H1 (cell line): Measurements from ENCODE around the gene VIPR1. TPM values are rescaled to one million over a fixed set of nuclear protein-coding genes. Genes with fewer than 3 reads are reported as not detected.

Experiments
- RAD21 ChIP-seq, 2 experiments: IDR thresholded peaks in 1 of 2; conservative IDR thresholded peaks in 1 of 2; 2 replicates each; pipeline ENCODE4 v1.6.1; 2011; ENCODE audit warnings: low read depth in 2 of 2, low read length in 2 of 2, improper control_type of control experiment in 1 of 2, inconsistent platforms in 1 of 2, mild to moderate bottlenecking in 1 of 2, moderate library complexity in 1 of 2
- polyA plus RNA-seq, 7 experiments: library from polyadenylated mRNA; depleted of rRNA in 3 of 7; stranded (reverse) in 5 of 7; unstranded in 2 of 7; fragments of >200 nt in 5 of 7; fragments of 200-250 nt in 2 of 7; gene quantifications; 1 replicate in 5 of 7; 2 replicates in 1 of 7; 4 replicates in 1 of 7; pipeline versions ENCODE4 v1.2.1 to v1.2.3, GENCODE V29; 2011 to 2013; ENCODE audit warnings: missing spikeins in 2 of 7, mixed read lengths in 2 of 7
- total RNA-seq: library from RNA; stranded (reverse); fragmentation: NEBNext Ultra II Directional; extraction: Animal tissue kit (Norgen Biotek cat#: 25700); gene quantifications from 2 replicates; pipeline ENCODE4 v1.2.1, GENCODE V29; 2021
- TF ChIP-seq, protein P1 (sequence below), 3 experiments: IDR thresholded peaks; 1 replicate in 2 of 3; 2 replicates in 1 of 3; pipeline versions ENCODE4 v1.5.1 to v1.6.1; 2011; ENCODE audit warnings: low read length in 3 of 3, mild to moderate bottlenecking in 3 of 3, inconsistent platforms in 2 of 3, low read depth in 1 of 3, moderate library complexity in 1 of 3; ENCODE audit not compliant: insufficient read depth in 1 of 3; ENCODE audit errors: control extremely low read depth in 1 of 3

VIPR1 gene
- total and polyA plus RNA-seq, 2 of the 8 experiments (the other 6 are each of a cell fraction or from before 2014, with no cell fraction given) = 7.8 to 10.1 TPM

DNA sequence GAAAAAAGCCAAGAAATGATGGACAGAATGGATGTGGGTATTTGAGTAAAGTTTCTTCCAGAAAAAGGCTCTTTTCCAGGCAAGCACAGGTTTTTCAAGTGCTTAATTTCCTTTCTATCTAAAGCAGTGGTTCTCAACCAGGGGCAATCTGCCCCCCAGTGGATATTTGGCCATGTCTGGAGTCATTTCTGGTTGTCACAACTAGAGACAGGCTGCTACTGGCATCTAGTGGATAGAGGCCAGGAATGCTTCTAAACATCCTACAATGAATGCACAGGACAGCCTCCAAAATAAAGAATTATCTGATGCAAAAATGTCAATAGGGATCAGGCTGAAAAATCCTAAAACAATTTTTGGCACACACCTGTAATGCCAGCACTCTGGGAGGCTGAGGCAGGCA is 55.4 kb downstream of the VIPR1 start (continued):
- TF ChIP-seq RAD21 (IDR thresholded peaks at IDR 0.05 in 1 of 2, conservative IDR thresholded peaks at IDR 0.05 in 1 of 2; ENCODE audit: low read depth in 2 of 2, low read length in 2 of 2) = peak in 1 of 2 experiments; percentile 32; a peak in 2 of 4 replicates
- TF ChIP-seq, protein P1, sequence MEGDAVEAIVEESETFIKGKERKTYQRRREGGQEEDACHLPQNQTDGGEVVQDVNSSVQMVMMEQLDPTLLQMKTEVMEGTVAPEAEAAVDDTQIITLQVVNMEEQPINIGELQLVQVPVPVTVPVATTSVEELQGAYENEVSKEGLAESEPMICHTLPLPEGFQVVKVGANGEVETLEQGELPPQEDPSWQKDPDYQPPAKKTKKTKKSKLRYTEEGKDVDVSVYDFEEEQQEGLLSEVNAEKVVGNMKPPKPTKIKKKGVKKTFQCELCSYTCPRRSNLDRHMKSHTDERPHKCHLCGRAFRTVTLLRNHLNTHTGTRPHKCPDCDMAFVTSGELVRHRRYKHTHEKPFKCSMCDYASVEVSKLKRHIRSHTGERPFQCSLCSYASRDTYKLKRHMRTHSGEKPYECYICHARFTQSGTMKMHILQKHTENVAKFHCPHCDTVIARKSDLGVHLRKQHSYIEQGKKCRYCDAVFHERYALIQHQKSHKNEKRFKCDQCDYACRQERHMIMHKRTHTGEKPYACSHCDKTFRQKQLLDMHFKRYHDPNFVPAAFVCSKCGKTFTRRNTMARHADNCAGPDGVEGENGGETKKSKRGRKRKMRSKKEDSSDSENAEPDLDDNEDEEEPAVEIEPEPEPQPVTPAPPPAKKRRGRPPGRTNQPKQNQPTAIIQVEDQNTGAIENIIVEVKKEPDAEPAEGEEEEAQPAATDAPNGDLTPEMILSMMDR (IDR thresholded peaks at IDR 0.05; ENCODE audit: control extremely low read depth in 1 of 3, insufficient read depth in 1 of 3, low read depth in 1 of 3, low read length in 3 of 3) = peak in 1 of 3 experiments; percentile 57; a peak in 2 of 4 replicates
- TF ChIP-seq, all 59 proteins: peak for 2
